HepG2 (cell line): Measurements from ENCODE around the gene RAB8A. TPM values are rescaled to one million over a fixed set of nuclear protein-coding genes. Genes with fewer than 3 reads are reported as not detected.

Source experiments
- AKAP8 ChIP-seq: sonication (generic); formaldehyde crosslinking; IDR thresholded peaks from 2 replicates; pipeline ENCODE4 v1.5.1; 2020; ENCODE audit warnings: mild to moderate bottlenecking, missing genetic modification reagents
- CHD4 ChIP-seq: fragments of 200-600 bp; sonication (generic); IDR thresholded peaks from 2 replicates; pipeline ENCODE4 v1.7.0; 2017; ENCODE audit warnings: mild to moderate bottlenecking, low read length, borderline replicate concordance
- FOXP4 ChIP-seq: sonication (generic); formaldehyde crosslinking; IDR thresholded peaks from 2 replicates; pipeline ENCODE4 v1.4.0; 2020; ENCODE audit warnings: missing genetic modification reagents
- KDM5A ChIP-seq: fragments of 200-600 bp; sonication (generic); IDR thresholded peaks from 2 replicates; pipeline ENCODE4 v1.7.0; 2018; ENCODE audit warnings: antibody characterized with exemption, mild to moderate bottlenecking, low read length, borderline replicate concordance
- KLF6 ChIP-seq: IDR thresholded peaks from 2 replicates; pipeline ENCODE4 v1.8.0; 2016; ENCODE audit warnings: missing biosample characterization, missing genetic modification reagents
- MTERF4 ChIP-seq: sonication (generic); formaldehyde crosslinking; IDR thresholded peaks from 2 replicates; pipeline ENCODE4 v1.8.0; 2023; ENCODE audit warnings: mild to moderate bottlenecking, missing genetic modification reagents
- TSC22D2 ChIP-seq: sonication (generic); formaldehyde crosslinking; IDR thresholded peaks from 2 replicates; pipeline ENCODE4 v1.5.1; 2020; ENCODE audit warnings: missing genetic modification reagents, mild to moderate bottlenecking, borderline replicate concordance
- ZNF468 ChIP-seq: sonication (generic); formaldehyde crosslinking; IDR thresholded peaks from 2 replicates; pipeline ENCODE4 v1.8.0; 2022; ENCODE audit warnings: mild to moderate bottlenecking, moderate library complexity, missing genetic modification reagents
- ZNF674 ChIP-seq: sonication (generic); formaldehyde crosslinking; IDR thresholded peaks from 2 replicates; pipeline ENCODE4 v1.5.0; 2020; ENCODE audit warnings: low read depth, mild to moderate bottlenecking, missing genetic modification reagents
- ZNF724P ChIP-seq: sonication (generic); formaldehyde crosslinking; IDR thresholded peaks from 2 replicates; pipeline ENCODE4 v1.8.0; 2022; ENCODE audit warnings: missing genetic modification reagents, borderline replicate concordance
- polyA plus RNA-seq, 8 experiments: library from polyadenylated mRNA; depleted of rRNA in 3 of 8; stranded (reverse) in 7 of 8; unstranded in 1 of 8; fragments of >200 nt; fragmentation: Illumina TruSeq in 4 of 8; extraction: Trizol in 4 of 8; gene quantifications; 2 replicates each; pipeline versions ENCODE4 v1.2.1 to v1.2.3, GENCODE V29; 2011 to 2016; ENCODE audit warnings: low read depth in 4 of 8, missing spikeins in 1 of 8, mixed read lengths in 1 of 8; ENCODE audit not compliant: insufficient read depth in 1 of 8
- total RNA-seq, 5 experiments: library from RNA; depleted of rRNA; stranded (reverse); fragments of >200 nt; fragmentation: Illumina TruSeq; extraction: Trizol; gene quantifications; 2 replicates each; pipeline ENCODE4 v1.2.3, GENCODE V29; 2016; ENCODE audit warnings: low read depth in 1 of 5
- TF ChIP-seq, protein P1 (sequence below): sonication (generic); formaldehyde crosslinking; IDR thresholded peaks from 2 replicates; pipeline ENCODE4 v1.5.0; 2020; ENCODE audit warnings: mild to moderate bottlenecking, missing genetic modification reagents, moderate library complexity

The RAB8A gene
- total and polyA plus RNA-seq, 2 of the 13 experiments (the other 11 are each of a cell fraction or from before 2014, with no cell fraction given), result 36.7 to 45.0 TPM

GRCh38 chr19:16170134-16170533 is 58.4 kb downstream of the RAB8A start (continued):
- TF ChIP-seq, protein P1, sequence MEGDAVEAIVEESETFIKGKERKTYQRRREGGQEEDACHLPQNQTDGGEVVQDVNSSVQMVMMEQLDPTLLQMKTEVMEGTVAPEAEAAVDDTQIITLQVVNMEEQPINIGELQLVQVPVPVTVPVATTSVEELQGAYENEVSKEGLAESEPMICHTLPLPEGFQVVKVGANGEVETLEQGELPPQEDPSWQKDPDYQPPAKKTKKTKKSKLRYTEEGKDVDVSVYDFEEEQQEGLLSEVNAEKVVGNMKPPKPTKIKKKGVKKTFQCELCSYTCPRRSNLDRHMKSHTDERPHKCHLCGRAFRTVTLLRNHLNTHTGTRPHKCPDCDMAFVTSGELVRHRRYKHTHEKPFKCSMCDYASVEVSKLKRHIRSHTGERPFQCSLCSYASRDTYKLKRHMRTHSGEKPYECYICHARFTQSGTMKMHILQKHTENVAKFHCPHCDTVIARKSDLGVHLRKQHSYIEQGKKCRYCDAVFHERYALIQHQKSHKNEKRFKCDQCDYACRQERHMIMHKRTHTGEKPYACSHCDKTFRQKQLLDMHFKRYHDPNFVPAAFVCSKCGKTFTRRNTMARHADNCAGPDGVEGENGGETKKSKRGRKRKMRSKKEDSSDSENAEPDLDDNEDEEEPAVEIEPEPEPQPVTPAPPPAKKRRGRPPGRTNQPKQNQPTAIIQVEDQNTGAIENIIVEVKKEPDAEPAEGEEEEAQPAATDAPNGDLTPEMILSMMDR (CRISPR knock-in tag), result no peak
- TF ChIP-seq KLF6 (CRISPR knock-in tag) (no peak), CHD4 (no peak), TSC22D2 (no peak), KDM5A (no peak), ZNF468 (CRISPR knock-in tag) (no peak), MTERF4 (CRISPR knock-in tag) (no peak), AKAP8 (CRISPR knock-in tag) (no peak), ZNF674 (CRISPR knock-in tag) (no peak), FOXP4 (CRISPR knock-in tag) (no peak), ZNF724P (no peak)
